Breast epithelium (tissue), 4 donors: Measurements from ENCODE around the gene RERE. TPM values are rescaled to one million over a fixed set of nuclear protein-coding genes. Genes with fewer than 3 reads are reported as not detected.
"Not testable (repeated sequence)": the region's sequence is repeated elsewhere in the genome, so short reads cannot be mapped to it uniquely, and the experiment has no call there.

Source experiments
- DNase-seq, 2 donors: peaks; one replicate each; pipeline ENCODE4 v3.0.0-alpha.2; 2019; ENCODE audit warnings: low spot score in 2 of 2
- H3K27ac ChIP-seq, 2 donors: fragments of 200-600 bp; sonication (generic) in 1 of 2; one replicate each; pipeline ENCODE4 v1.5.1; 2016 to 2019; ENCODE audit warnings: mild to moderate bottlenecking in 1 of 2
- H3K27me3 ChIP-seq, 2 donors: fragments of 200-600 bp; sonication (generic) in 1 of 2; one replicate each; pipeline versions ENCODE4 v1.5.1 to v1.6.0; 2017 to 2019; ENCODE audit warnings: control low read depth in 1 of 2, mild to moderate bottlenecking in 1 of 2
- H3K36me3 ChIP-seq: fragments of 200-600 bp; one replicate; pipeline ENCODE4 v1.5.1; 2019
- H3K4me1 ChIP-seq, 2 donors: fragments of 200-600 bp; sonication (generic); one replicate each; pipeline ENCODE4 v1.5.1; 2016 to 2019; ENCODE audit warnings: control low read depth in 1 of 2
- H3K4me3 ChIP-seq, 3 donors: fragments of 200-600 bp; sonication (generic); 1 replicate in 2 of 3; 2 replicates in 1 of 3; pipeline ENCODE4 v1.5.1; 2016 to 2019; ENCODE audit warnings: mild to moderate bottlenecking in 3 of 3, moderate library complexity in 2 of 3
- H3K9me3 ChIP-seq, 2 donors: fragments of 200-600 bp; sonication (generic) in 1 of 2; one replicate each; pipeline ENCODE4 v1.5.1; 2016 to 2019; ENCODE audit warnings: control low read depth in 1 of 2
- POLR2A ChIP-seq: fragments of 450-650 bp; IDR thresholded peaks from one replicate; pipeline ENCODE4 v1.6.1; 2016; ENCODE audit warnings: antibody characterized with exemption, mild to moderate bottlenecking, moderate library complexity
- POLR2AphosphoS5 ChIP-seq, 3 donors: sonication (generic); formaldehyde crosslinking; IDR thresholded peaks; one replicate each; pipeline ENCODE4 v1.6.1; 2017; ENCODE audit warnings: antibody characterized with exemption in 3 of 3
- intact Hi-C: fragments of 100-400 bp; cut with DNase I; formaldehyde crosslinking; loops from one replicate; pipeline ENCODE4 v1.15.1; 2023; ENCODE audit warnings: low total_unique reads
- total RNA-seq, 3 donors: library from RNA; depleted of rRNA; stranded (reverse); fragments of >200 nt; gene quantifications; one replicate each; pipeline ENCODE4 v1.1.0, GENCODE V29; 2016
- TF ChIP-seq, protein P1 (sequence below), 3 donors: fragments of 450-650 bp; IDR thresholded peaks; one replicate each; pipeline ENCODE4 v1.5.1; 2016 to 2017; ENCODE audit warnings: antibody characterized with exemption in 3 of 3, mild to moderate bottlenecking in 3 of 3, moderate library complexity in 3 of 3

Gene RERE
- total RNA-seq, 3 donors from 2014 or later = 65.8 to 166 (median 123) TPM

DNA sequence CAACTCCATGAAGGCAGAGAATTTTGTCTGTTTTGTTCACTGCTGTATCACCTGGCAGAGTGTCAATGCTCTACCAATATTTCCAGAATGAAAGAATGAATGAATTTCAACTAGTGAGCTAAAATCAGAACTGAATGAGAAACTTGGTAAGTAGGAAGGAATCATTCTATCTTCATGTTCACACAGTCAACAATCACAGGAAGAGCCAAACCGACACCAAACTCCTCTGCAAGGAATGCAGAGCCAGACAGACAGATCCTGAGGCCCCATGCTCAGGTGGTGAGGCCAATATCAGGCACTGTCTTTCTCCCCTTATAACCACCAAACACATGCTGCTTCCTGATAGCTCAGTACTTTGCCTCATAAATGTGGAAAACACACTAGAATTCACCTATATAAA, 360.4 kb downstream of the RERE start:
- intact Hi-C loops = no loop called here
- no peak for DNase-seq
- H3K27me3 ChIP-seq = no peaks in the 10 kb centered on the region
- no peak overlapping the region for H3K4me3 ChIP-seq
- peaks cover 0 to 15% of the 10 kb centered on the region in 2 donors for H3K4me1 ChIP-seq
- no peak for TF ChIP-seq POLR2AphosphoS5 (IDR thresholded peaks at IDR 0.05)
- TF ChIP-seq POLR2A = no peak
- TF ChIP-seq, protein P1, sequence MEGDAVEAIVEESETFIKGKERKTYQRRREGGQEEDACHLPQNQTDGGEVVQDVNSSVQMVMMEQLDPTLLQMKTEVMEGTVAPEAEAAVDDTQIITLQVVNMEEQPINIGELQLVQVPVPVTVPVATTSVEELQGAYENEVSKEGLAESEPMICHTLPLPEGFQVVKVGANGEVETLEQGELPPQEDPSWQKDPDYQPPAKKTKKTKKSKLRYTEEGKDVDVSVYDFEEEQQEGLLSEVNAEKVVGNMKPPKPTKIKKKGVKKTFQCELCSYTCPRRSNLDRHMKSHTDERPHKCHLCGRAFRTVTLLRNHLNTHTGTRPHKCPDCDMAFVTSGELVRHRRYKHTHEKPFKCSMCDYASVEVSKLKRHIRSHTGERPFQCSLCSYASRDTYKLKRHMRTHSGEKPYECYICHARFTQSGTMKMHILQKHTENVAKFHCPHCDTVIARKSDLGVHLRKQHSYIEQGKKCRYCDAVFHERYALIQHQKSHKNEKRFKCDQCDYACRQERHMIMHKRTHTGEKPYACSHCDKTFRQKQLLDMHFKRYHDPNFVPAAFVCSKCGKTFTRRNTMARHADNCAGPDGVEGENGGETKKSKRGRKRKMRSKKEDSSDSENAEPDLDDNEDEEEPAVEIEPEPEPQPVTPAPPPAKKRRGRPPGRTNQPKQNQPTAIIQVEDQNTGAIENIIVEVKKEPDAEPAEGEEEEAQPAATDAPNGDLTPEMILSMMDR (IDR thresholded peaks at IDR 0.05) = no peak
- H3K36me3 ChIP-seq = no peaks in the 10 kb centered on the region
- H3K9me3 ChIP-seq = no peaks in the 10 kb centered on the region
- H3K27ac ChIP-seq = peak overlapping the region; percentile 50 to 59

DNA sequence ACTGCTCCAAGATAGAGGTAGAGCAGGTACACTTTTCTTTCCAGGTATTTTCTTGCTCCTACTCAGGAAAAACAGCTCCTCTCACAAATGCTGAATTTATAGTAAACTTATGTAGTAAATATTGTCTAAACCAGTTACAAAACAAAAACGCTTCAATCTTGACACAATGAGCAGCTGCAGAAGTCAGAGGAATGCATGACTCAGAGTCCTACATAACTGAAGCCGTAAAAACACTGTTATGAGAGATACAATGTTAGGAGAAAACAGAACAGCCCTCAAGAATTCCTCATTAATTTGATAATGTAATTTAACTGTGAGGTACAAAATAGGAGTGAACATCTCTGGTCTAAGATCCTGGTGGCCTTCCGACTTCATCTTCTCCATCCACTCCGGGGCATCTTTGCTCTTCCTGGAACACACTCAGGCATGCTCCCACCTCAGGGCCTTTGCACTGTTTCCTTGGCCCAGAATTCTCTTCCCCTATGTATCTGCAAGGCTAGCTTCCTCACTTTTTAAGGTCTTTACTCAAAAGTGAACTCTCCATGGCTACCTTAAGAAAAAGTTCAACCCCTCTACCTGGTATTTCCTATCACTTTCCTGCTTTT, 361.0 kb downstream of the RERE start:
- Histone ChIP-seq H3K4me1 (peaks cover 0 to 12% of the 10 kb centered on the region in 2 donors), H3K4me3 (no peak overlapping the region), H3K27ac (peak overlapping the region; percentile 59 to 70), H3K9me3 (no peaks in the 10 kb centered on the region), H3K36me3 (no peaks in the 10 kb centered on the region), H3K27me3 (no peaks in the 10 kb centered on the region)
- intact Hi-C loops = no loop called here
- TF ChIP-seq, protein P1 (IDR thresholded peaks at IDR 0.05) = no peak
- no peak for TF ChIP-seq POLR2AphosphoS5 (IDR thresholded peaks at IDR 0.05)
- no peak for TF ChIP-seq POLR2A
- no peak for DNase-seq

DNA sequence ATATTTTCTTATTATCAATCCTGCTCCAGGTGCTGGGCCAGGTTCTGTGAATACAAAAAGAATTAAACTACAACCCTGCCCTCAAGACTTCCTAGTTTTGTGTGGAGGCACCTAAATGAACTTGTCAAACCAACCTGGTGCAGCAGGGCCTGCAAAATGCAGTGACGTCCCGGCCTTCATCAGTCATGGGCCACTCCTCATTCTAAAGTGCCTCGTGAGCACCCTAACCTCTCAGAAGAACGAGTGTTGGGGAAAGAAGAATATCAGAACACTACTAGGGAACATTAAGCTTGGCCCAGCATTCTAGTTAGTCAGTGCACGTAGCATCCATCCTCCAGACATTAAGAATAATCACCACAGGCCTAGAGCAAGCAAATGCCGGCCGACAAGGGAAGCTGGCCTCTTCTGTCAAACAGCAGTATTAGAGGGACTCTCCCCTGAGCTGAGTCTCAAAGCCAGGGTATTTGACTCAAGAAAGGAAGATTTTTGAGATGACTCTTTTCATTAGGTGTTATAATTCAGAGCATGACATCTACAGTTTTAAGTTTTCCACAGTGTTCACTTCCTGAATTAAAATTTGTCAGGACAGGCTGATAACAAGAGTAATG, 361.6 kb downstream of the RERE start:
- Histone ChIP-seq H3K4me3 (no peak overlapping the region), H3K36me3 (no peaks in the 10 kb centered on the region), H3K4me1 (peaks cover 0 to 12% of the 10 kb centered on the region in 2 donors), H3K9me3 (no peaks in the 10 kb centered on the region), H3K27me3 (no peaks in the 10 kb centered on the region), H3K27ac (peak overlapping the region; percentile 59 to 70)
- TF ChIP-seq POLR2AphosphoS5 (IDR thresholded peaks at IDR 0.05) (no peak), POLR2A (no peak)
- TF ChIP-seq, protein P1 (IDR thresholded peaks at IDR 0.05) = no peak
- intact Hi-C loops = no loop called here
- DNase-seq = no peak

DNA sequence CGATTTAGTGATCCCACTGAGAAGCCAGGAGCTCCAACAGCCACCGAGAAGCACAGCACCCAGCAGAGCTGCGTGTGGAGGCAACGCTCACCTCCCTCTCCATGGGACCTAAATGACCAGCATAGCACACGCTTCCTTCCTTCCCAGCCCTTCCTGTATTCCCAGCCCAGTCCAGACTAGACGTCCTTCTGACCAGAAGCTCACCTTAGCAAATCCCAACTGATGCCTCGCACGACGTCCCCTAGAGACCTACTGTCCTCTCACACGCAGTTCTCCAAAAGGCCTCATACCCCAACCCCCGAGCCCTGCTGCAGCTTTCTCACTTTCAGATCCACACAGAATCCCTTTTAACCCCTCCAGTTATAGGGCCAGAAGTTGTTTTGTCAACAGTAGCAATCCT, 367.1 kb downstream of the RERE start:
- Histone ChIP-seq H3K4me3 (no peak overlapping the region), H3K27me3 (no peaks in the 10 kb centered on the region), H3K36me3 (no peaks in the 10 kb centered on the region), H3K4me1 (no peaks in the 10 kb centered on the region), H3K9me3 (no peaks in the 10 kb centered on the region), H3K27ac (peak overlapping the region in 1 of 2 donors; percentile 52)
- TF ChIP-seq POLR2AphosphoS5 (IDR thresholded peaks at IDR 0.05) = no peak
- TF ChIP-seq, protein P1 (IDR thresholded peaks at IDR 0.05) = no peak
- TF ChIP-seq POLR2A = no peak
- DNase-seq = no peak
- intact Hi-C loops = no loop called here

DNA sequence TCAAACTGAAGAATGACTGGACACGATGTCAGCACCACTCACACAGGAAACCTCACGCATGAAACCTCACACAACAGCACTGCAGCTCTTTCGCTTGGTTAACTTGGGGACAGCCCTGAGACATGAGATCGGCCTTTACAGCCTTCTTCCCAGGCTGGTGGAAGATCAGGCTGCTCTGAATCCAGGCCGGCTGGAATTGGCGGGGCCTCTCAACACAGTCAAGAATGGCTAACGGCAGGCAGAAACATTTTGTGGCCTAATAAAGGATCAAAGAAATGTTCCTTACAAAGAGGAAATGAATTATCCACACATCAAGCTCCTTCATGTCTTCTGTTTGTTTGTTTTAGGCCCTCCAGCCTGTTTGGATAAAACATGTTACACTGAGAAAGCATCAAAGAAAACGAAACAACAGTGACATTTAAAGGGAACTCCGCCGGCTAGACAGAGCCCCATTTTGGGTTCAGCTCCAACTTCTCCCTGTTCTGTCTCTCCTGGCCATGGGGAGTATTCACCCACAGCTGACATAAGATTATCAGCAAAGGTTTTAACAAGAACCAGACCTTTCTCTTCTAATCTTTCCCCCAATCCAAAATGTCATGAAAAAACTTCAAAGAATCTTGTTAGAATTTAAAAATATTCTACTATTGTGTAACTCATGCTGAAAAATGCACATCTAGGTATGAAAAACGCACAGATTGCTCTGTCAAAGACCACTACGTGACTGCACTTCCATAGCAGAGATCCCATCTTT, 368.4 kb downstream of the RERE start:
- H3K4me3 ChIP-seq = peak overlapping the region in 1 of 3 donors; percentile 21
- TF ChIP-seq POLR2A = no peak
- TF ChIP-seq POLR2AphosphoS5 (IDR thresholded peaks at IDR 0.05) = peak in 1 of 3 donors; percentile 22
- TF ChIP-seq, protein P1 (IDR thresholded peaks at IDR 0.05) = no peak
- DNase-seq = no peak
- peak overlapping the region; percentile 52 to 78 for H3K27ac ChIP-seq
- no peaks in the 10 kb centered on the region for H3K36me3 ChIP-seq
- intact Hi-C loops = no loop called here
- H3K9me3 ChIP-seq = no peaks in the 10 kb centered on the region
- no peaks in the 10 kb centered on the region for H3K27me3 ChIP-seq
- no peaks in the 10 kb centered on the region for H3K4me1 ChIP-seq

DNA sequence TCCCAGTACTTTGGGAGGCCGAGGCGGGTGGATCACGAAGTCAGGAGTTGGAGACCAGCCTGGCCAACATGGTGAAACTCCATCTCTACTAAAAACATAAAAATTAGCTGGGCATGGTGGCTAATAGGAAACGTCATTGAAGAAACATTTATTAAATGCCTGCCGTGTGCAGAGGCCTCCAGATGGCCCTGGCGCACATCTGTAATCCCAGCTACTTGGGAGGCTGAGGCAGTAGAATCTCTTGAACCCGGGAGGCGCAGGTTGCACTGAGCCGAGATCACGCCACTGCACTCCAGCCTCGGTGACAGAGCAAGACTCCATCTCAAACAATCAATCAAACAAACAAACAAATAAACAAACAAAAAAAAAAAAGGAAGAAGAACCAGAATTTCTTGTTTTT, 368.9 kb downstream of the RERE start:
- H3K36me3 ChIP-seq, H3K9me3 ChIP-seq, H3K4me3 ChIP-seq, intact Hi-C loops, H3K27me3 ChIP-seq, DNase-seq, H3K4me1 ChIP-seq: not testable (repeated sequence)
- H3K27ac ChIP-seq = peak overlapping the region in 1 of 2 donors; percentile 78
